DND-41 (cell line): Measurements from ENCODE around the gene CWH43.

Experiments
- EZH2 ChIP-seq: IDR thresholded peaks from 3 replicates; pipeline ENCODE4 v1.6.1; 2012; ENCODE audit warnings: borderline replicate concordance, low read depth, mild to moderate bottlenecking, moderate library complexity, low read length, inconsistent platforms; ENCODE audit not compliant: severe bottlenecking
- TF ChIP-seq, protein P1 (sequence below): IDR thresholded peaks from 2 replicates; pipeline ENCODE4 v1.5.1; 2012; ENCODE audit warnings: borderline replicate concordance, low read length, moderate library complexity, mild to moderate bottlenecking; ENCODE audit not compliant: poor library complexity, severe bottlenecking; ENCODE audit errors: extremely low read depth

DNA sequence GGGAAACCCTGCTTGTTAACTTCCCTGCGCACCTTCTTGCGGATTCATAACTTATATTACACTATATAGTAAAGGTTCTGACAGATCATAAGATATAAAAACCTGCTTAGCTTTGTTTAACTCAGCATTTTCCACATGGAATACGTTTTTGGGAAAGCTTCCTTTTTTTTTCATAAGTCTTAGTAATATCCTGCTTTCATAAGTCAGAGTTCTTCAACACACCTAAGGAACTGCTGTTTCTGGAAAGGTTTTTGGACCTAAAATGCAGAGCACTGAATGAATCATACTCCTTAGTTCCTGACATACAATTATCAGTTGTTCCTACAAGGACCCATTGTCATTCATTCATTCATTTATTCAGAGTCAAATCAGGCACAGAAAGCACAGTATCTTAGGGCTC, 47.2 kb upstream of the CWH43 start:
- TF ChIP-seq, protein P1, sequence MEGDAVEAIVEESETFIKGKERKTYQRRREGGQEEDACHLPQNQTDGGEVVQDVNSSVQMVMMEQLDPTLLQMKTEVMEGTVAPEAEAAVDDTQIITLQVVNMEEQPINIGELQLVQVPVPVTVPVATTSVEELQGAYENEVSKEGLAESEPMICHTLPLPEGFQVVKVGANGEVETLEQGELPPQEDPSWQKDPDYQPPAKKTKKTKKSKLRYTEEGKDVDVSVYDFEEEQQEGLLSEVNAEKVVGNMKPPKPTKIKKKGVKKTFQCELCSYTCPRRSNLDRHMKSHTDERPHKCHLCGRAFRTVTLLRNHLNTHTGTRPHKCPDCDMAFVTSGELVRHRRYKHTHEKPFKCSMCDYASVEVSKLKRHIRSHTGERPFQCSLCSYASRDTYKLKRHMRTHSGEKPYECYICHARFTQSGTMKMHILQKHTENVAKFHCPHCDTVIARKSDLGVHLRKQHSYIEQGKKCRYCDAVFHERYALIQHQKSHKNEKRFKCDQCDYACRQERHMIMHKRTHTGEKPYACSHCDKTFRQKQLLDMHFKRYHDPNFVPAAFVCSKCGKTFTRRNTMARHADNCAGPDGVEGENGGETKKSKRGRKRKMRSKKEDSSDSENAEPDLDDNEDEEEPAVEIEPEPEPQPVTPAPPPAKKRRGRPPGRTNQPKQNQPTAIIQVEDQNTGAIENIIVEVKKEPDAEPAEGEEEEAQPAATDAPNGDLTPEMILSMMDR: no peak
- no peak for TF ChIP-seq EZH2
